Measurements from ENCODE around the gene DNASE2B. TPM values are rescaled to one million over a fixed set of nuclear protein-coding genes. Genes with fewer than 3 reads are reported as not detected.

Gene DNASE2B
- total RNA-seq, 3 donors from 2014 or later (not counting 1 experiment from before 2014, with no cell fraction given) = not detected

GRCh38 chr1:84370831-84371394, 27.4 kb upstream of the DNASE2B start:
- Histone ChIP-seq H3K27me3 (ENCODE audit: control insufficient read depth, insufficient read depth, low read length) (no peaks in the 10 kb centered on the region), H3K4me3 (ENCODE audit: low read length) (no peak overlapping the region), H3K4me1 (ENCODE audit: control insufficient read depth, insufficient read depth, low read length) (peaks cover 7% of the 10 kb centered on the region), H3K9me3 (ENCODE audit: control insufficient read depth, insufficient read depth, low read length) (no peaks in the 10 kb centered on the region), H3K27ac (ENCODE audit: low read length) (no peak overlapping the region), H3K36me3 (ENCODE audit: control insufficient read depth, insufficient read depth, low read length) (no peaks in the 10 kb centered on the region)
- Mint-ChIP-seq H3K36me3 (no peaks in the 10 kb centered on the region), H3K27ac (peak overlapping the region; percentile 73 to 78), H3K4me3 (no peak overlapping the region), H3K27me3 (ENCODE audit: low read depth in 2 of 2) (no peaks in the 10 kb centered on the region), H3K9me3 (no peaks in the 10 kb centered on the region), H3K4me1 (peaks cover 44 to 67% of the 10 kb centered on the region in 2 donors)
- peak; percentile 75 to 81 (median 80) for ATAC-seq
- WGBS (ENCODE audit: insufficient coverage) = 55% methylated on average over 4 of the region's 4 CpGs
- intact Hi-C loops (cut with micrococcal nuclease) = loop anchor here (5.0 kb wide), 1 partner anchor 66 kb away; no protein-coding TSS in a partner anchor
- TF ChIP-seq CTCF (IDR thresholded peaks at IDR 0.05) = no peak
- DNase-seq = no peak

- no peak overlapping the region for H3K27ac ChIP-seq (ENCODE audit: low read length)
- no peaks in the 10 kb centered on the region for H3K9me3 ChIP-seq (ENCODE audit: control insufficient read depth, insufficient read depth, low read length)
- H3K4me3 ChIP-seq (ENCODE audit: low read length) = no peak overlapping the region
- Mint-ChIP-seq H3K36me3 (no peaks in the 10 kb centered on the region), H3K4me1 (peaks cover 33 to 46% of the 10 kb centered on the region in 2 donors), H3K27me3 (ENCODE audit: low read depth in 2 of 2) (no peaks in the 10 kb centered on the region), H3K9me3 (no peaks in the 10 kb centered on the region), H3K27ac (peak overlapping the region; percentile 7 to 17), H3K4me3 (peak overlapping the region; percentile 26)
- peaks cover 4% of the 10 kb centered on the region for H3K4me1 ChIP-seq (ENCODE audit: control insufficient read depth, insufficient read depth, low read length)
- no peaks in the 10 kb centered on the region for H3K27me3 ChIP-seq (ENCODE audit: control insufficient read depth, insufficient read depth, low read length)
- TF ChIP-seq CTCF (IDR thresholded peaks at IDR 0.05) = no peak
- ATAC-seq (peak; percentile 71 to 85 (median 79)), DNase-seq (no peak)
- intact Hi-C loops (cut with micrococcal nuclease) = loop anchor here (5.0 kb wide), 1 partner anchor 64 kb away; no protein-coding TSS in a partner anchor
- WGBS (ENCODE audit: insufficient coverage) = 45% methylated on average over 2 of the region's 2 CpGs
- H3K36me3 ChIP-seq (ENCODE audit: control insufficient read depth, insufficient read depth, low read length) = no peaks in the 10 kb centered on the region
Measured at GRCh38 chr1:84373436-84374141, 24.7 kb upstream of the DNASE2B start.

- TF ChIP-seq CTCF (IDR thresholded peaks at IDR 0.05) = no peak
- Mint-ChIP-seq H3K9me3 (no peaks in the 10 kb centered on the region), H3K27me3 (ENCODE audit: low read depth in 2 of 2) (no peaks in the 10 kb centered on the region), H3K36me3 (no peaks in the 10 kb centered on the region), H3K4me3 (no peak overlapping the region), H3K27ac (no peak overlapping the region), H3K4me1 (peaks cover 33 to 37% of the 10 kb centered on the region in 2 donors)
- WGBS (ENCODE audit: insufficient coverage) = 96% methylated on average over 5 of the region's 5 CpGs
- no peaks in the 10 kb centered on the region for H3K27me3 ChIP-seq (ENCODE audit: control insufficient read depth, insufficient read depth, low read length)
- no peaks in the 10 kb centered on the region for H3K9me3 ChIP-seq (ENCODE audit: control insufficient read depth, insufficient read depth, low read length)
- H3K27ac ChIP-seq (ENCODE audit: low read length) = no peak overlapping the region
- intact Hi-C loops (cut with micrococcal nuclease) = loop anchor here (5.0 kb wide), 1 partner anchor 62 kb away; no protein-coding TSS in a partner anchor
- H3K36me3 ChIP-seq (ENCODE audit: control insufficient read depth, insufficient read depth, low read length) = no peaks in the 10 kb centered on the region
- H3K4me3 ChIP-seq (ENCODE audit: low read length) = no peak overlapping the region
- peaks cover 4% of the 10 kb centered on the region for H3K4me1 ChIP-seq (ENCODE audit: control insufficient read depth, insufficient read depth, low read length)
- ATAC-seq (no peak), DNase-seq (no peak)
Measured at GRCh38 chr1:84374991-84375696, 23.1 kb upstream of the DNASE2B start.
